Heart right ventricle (tissue), 16 donors: ENCODE measurements around the gene CDT1. TPM values are rescaled to one million over a fixed set of nuclear protein-coding genes. Genes with fewer than 3 reads are reported as not detected.

ENCODE experiments used
- ATAC-seq, 8 donors: fragments of 200-7000 bp; cut with Tn5 transposase; one replicate each; pipeline ENCODE4 v1.9.1; 2020; ENCODE audit warnings: mild to moderate bottlenecking in 8 of 8, moderate library complexity in 8 of 8, moderate number of reproducible peaks in 1 of 8
- DNase-seq, 2 donors: peaks; one replicate each; pipeline ENCODE4 v3.0.0-alpha.2; 2020
- H3K27ac ChIP-seq, 10 donors: fragments of 200-600 bp; sonication (generic) in 2 of 10; one replicate each; pipeline versions ENCODE4 v1.5.0 to v1.8.0; 2020 to 2022; ENCODE audit warnings: mild to moderate bottlenecking in 3 of 10
- H3K27me3 ChIP-seq, 7 donors: fragments of 200-600 bp; one replicate each; pipeline ENCODE4 v1.8.0; 2021 to 2022; ENCODE audit warnings: mild to moderate bottlenecking in 2 of 7
- H3K36me3 ChIP-seq, 9 donors: fragments of 200-600 bp; sonication (generic) in 1 of 9; one replicate each; pipeline versions ENCODE4 v1.5.0 to v1.8.0; 2020 to 2022; ENCODE audit warnings: mild to moderate bottlenecking in 2 of 9
- H3K4me1 ChIP-seq, 9 donors: fragments of 200-600 bp; sonication (generic) in 1 of 9; one replicate each; pipeline versions ENCODE4 v1.5.0 to v1.8.0; 2020 to 2022; ENCODE audit warnings: mild to moderate bottlenecking in 4 of 9
- H3K4me3 ChIP-seq, 10 donors: fragments of 200-600 bp; sonication (generic) in 2 of 10; one replicate each; pipeline versions ENCODE4 v1.5.0 to v1.8.0; 2020 to 2022; ENCODE audit warnings: mild to moderate bottlenecking in 7 of 10, moderate library complexity in 2 of 10
- H3K9me3 ChIP-seq, 11 donors: fragments of 200-600 bp in 10 of 11; sonication (generic) in 2 of 11; one replicate each; pipeline versions ENCODE4 v1.5.0 to v1.8.0; 2013 to 2022; ENCODE audit warnings: mild to moderate bottlenecking in 2 of 11, control low read depth in 1 of 11, moderate library complexity in 1 of 11
- WGBS, 2 donors: extraction: QIAGEN DNeasy Blood & Tissue Kit; methylation state at CpG; one replicate each; pipeline ENCODE4 v1.1.7; 2013; ENCODE audit warnings: inconsistent platforms in 1 of 2; 5-methylcytosine and 5-hydroxymethylcytosine counted together
- intact Hi-C, 10 donors: fragments of 100-400 bp; cut with DNase I; formaldehyde crosslinking; loops; one replicate each; pipeline versions ENCODE4 v1.11.1 to v1.14.2; 2022
- polyA plus RNA-seq, 2 donors: library from polyadenylated mRNA; stranded (reverse); fragments of 200-250 nt; gene quantifications; one replicate each; pipeline ENCODE4 v1.2.3, GENCODE V29; 2013
- total RNA-seq, 10 donors: library from RNA; stranded (reverse); fragmentation: NEBNext Ultra II Directional in 3 of 10; extraction: Animal tissue kit (Norgen Biotek cat#: 25700) in 3 of 10; gene quantifications; one replicate each; pipeline versions ENCODE4 v1.2.1 to v1.2.4, GENCODE V29; 2021 to 2023
- TF ChIP-seq, protein P1 (sequence below), 9 donors: fragments of 200-600 bp; sonication (generic) in 2 of 9; IDR thresholded peaks; one replicate each; pipeline versions ENCODE4 v1.5.0 to v1.8.0; 2021 to 2022; ENCODE audit warnings: antibody characterized with exemption in 9 of 9, mild to moderate bottlenecking in 5 of 9, moderate library complexity in 1 of 9
- donor health status: Arrhythmogenic right ventricular cardiomyopathy.
- donor health status: ischemic (EF 13 %, LVEDD 7.1; RV severe dilation, severe dysfunction).
- donor health status: healthy with polysubstance abuse.
- donor health status: DM: no; HTN: yes; CAD: no.
- donor health status: DM: no; HTN: no; CAD: no.
- donor health status: ischemic (EF 25% LVEDD 6.9; RV normal size, moderate dysfunction).
- donor health status: ischemic (EF 25% LVEDD 5.7; RV mildly dilated, moderate dysfunction).
- donor health status: healthy.
- donor health status: DM: yes; HTN: yes; CAD: no.
- donor health status: Ischemic cardiomyopathy.
- donor health status: ischemic (EF 35%, LVEDD 5.7; RV mildly dilated, moderate dysfunction).
- donor health status: nonischemic (EF 11% LVEDD 7.7; RV severe dilation, severe dysfunction).
- donor health status: DM: yes; HTN: yes; CAD: no.
- donor health status: PGD.
- donor health status: ischemic (EF 29% LVEDD 5.4; RV normal size, mild dysfunction).
- donor health status: nonischemic (EF 23%, LVEDD 6.1; RV moderate dilation, normal function).

The CDT1 gene
- total and polyA plus RNA-seq, 12 donors: 0.15 to 2.6 (median 0.35) TPM

DNA sequence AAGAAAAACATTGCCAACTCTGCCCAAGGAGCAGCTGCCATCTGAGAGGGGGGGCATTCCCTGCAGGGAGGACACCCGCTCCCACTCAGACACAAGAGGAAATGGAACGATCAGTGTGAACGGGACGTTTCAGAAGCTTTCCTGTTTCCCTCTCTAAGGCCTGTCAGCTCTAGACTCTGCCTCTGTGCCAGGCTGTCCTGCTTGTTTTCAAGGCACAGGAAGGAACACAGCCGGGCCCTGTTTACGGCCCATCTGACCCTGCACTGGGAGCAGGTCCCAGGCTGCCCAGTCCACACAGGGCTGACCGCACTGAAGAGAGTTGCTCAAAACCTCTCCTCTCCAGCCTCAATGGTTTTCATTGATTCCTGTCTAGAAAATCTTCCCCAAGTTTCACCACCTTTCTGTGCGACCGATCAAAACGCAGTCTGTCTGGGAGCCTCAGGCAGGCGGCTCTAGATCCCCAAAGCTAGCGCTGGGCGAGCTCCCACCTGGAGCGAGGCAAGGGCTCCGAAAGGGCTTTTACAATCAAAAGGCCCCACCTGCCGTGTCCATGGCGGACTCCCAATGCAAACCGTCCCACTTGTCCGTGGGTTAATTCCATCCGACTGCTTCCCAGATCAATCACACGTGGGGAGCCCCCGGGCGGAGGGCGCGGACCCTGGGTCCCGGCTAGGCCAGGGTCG, 20.1 kb upstream of the CDT1 start:
- TF ChIP-seq, protein P1, sequence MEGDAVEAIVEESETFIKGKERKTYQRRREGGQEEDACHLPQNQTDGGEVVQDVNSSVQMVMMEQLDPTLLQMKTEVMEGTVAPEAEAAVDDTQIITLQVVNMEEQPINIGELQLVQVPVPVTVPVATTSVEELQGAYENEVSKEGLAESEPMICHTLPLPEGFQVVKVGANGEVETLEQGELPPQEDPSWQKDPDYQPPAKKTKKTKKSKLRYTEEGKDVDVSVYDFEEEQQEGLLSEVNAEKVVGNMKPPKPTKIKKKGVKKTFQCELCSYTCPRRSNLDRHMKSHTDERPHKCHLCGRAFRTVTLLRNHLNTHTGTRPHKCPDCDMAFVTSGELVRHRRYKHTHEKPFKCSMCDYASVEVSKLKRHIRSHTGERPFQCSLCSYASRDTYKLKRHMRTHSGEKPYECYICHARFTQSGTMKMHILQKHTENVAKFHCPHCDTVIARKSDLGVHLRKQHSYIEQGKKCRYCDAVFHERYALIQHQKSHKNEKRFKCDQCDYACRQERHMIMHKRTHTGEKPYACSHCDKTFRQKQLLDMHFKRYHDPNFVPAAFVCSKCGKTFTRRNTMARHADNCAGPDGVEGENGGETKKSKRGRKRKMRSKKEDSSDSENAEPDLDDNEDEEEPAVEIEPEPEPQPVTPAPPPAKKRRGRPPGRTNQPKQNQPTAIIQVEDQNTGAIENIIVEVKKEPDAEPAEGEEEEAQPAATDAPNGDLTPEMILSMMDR (IDR thresholded peaks at IDR 0.05): no peak
- peaks cover 12 to 62% (median 52%) of the 10 kb centered on the region in 9 donors for H3K4me1 ChIP-seq
- peak in 7 of 8 donors; percentile 10 to 56 (median 28) for ATAC-seq
- peak overlapping the region; percentile 28 to 83 (median 71) for H3K4me3 ChIP-seq
- intact Hi-C loops: loop anchor here in 7 of 10 donors (1.0 to 5.0 kb wide), 6 partner anchors 12 to 47 kb away; no protein-coding TSS in a partner anchor
- H3K36me3 ChIP-seq: no peaks in the 10 kb centered on the region
- H3K27ac ChIP-seq: peak overlapping the region; percentile 74 to 99 (median 90)
- H3K27me3 ChIP-seq: peaks cover 0 to 5% (median 0%) of the 10 kb centered on the region in 7 donors
- WGBS, 2 donors: 52 to 65% methylated on average over 27 of the region's 27 CpGs
- no peaks in the 10 kb centered on the region for H3K9me3 ChIP-seq
- DNase-seq: peak in 1 of 2 donors; percentile 18

- ATAC-seq (peak; percentile 46 to 80 (median 68)), DNase-seq (peak; percentile 72 to 79)
- WGBS, 2 donors: 5 to 6% methylated on average over 67 to 74 of the region's 74 CpGs
- H3K27ac ChIP-seq: peak overlapping the region; percentile 74 to 99 (median 90)
- H3K9me3 ChIP-seq: no peaks in the 10 kb centered on the region
- TF ChIP-seq, protein P1 (IDR thresholded peaks at IDR 0.05): peak; percentile 36 to 70 (median 59)
- no peaks in the 10 kb centered on the region for H3K36me3 ChIP-seq
- intact Hi-C loops: loop anchor here in 7 of 10 donors (1.0 to 5.0 kb wide), 5 partner anchors 13 to 47 kb away; no protein-coding TSS in a partner anchor
- H3K27me3 ChIP-seq: peaks cover 0 to 4% (median 0%) of the 10 kb centered on the region in 7 donors
- peaks cover 12 to 56% (median 46%) of the 10 kb centered on the region in 9 donors for H3K4me1 ChIP-seq
- peak overlapping the region; percentile 28 to 83 (median 71) for H3K4me3 ChIP-seq
These were observed 19.3 kb upstream of the CDT1 start for GRCh38 chr16:88784074-88784855.

DNA sequence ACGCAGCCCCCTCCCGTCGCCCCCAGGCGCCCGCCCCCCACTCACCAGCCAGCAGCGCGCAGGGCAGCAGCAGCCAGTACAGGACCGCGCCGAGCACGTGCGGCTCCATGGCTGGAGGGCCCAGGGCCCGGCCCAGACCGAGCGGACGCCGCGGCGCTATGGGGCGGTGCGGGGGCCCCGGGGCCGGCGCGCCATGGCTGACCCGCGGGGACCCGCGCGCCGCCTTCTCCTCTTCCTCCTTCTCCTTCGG, 18.8 kb upstream of the CDT1 start:
- DNase-seq (no peak), ATAC-seq (peak in 5 of 8 donors; percentile 3 to 50 (median 19))
- Histone ChIP-seq H3K36me3 (no peaks in the 10 kb centered on the region), H3K9me3 (no peaks in the 10 kb centered on the region), H3K27me3 (peaks cover 0 to 5% (median 0%) of the 10 kb centered on the region in 7 donors), H3K4me1 (peaks cover 12 to 51% (median 41%) of the 10 kb centered on the region in 9 donors), H3K4me3 (peak overlapping the region; percentile 28 to 83 (median 71)), H3K27ac (peak overlapping the region; percentile 74 to 99 (median 90))
- 0 to 1% methylated on average over 31 to 32 of the region's 32 CpGs for WGBS, 2 donors
- intact Hi-C loops: loop anchor here (1.0 to 5.0 kb wide), 8 partner anchors 13 to 48 kb away; no protein-coding TSS in a partner anchor
- TF ChIP-seq, protein P1 (IDR thresholded peaks at IDR 0.05): no peak
